HepG2 (cell line): ENCODE data around the gene CCDC117. TPM values are rescaled to one million over a fixed set of nuclear protein-coding genes. Genes with fewer than 3 reads are reported as not detected.

ENCODE experiments used
- ARNT2 ChIP-seq: sonication (generic); formaldehyde crosslinking; IDR thresholded peaks from 2 replicates; pipeline ENCODE4 v1.8.0; 2022; ENCODE audit warnings: mild to moderate bottlenecking, low read depth, missing genetic modification reagents, moderate library complexity
- FOSL1 ChIP-seq: sonication (generic); formaldehyde crosslinking; IDR thresholded peaks from 2 replicates; pipeline ENCODE4 v1.9.0; 2021; ENCODE audit warnings: missing genetic modification reagents, borderline replicate concordance
- FOXP1 ChIP-seq, 2 experiments: fragments of 450-650 bp in 1 of 2; IDR thresholded peaks; 2 replicates each; pipeline ENCODE4 v1.6.1; 2017 to 2018; ENCODE audit warnings: antibody characterized with exemption in 1 of 2
- KAT2B ChIP-seq: fragments of 150-350 bp; IDR thresholded peaks from 2 replicates; pipeline ENCODE4 v1.6.1; 2014; ENCODE audit warnings: low read depth, low read length, borderline replicate concordance
- KDM5A ChIP-seq: fragments of 200-600 bp; sonication (generic); IDR thresholded peaks from 2 replicates; pipeline ENCODE4 v1.7.0; 2018; ENCODE audit warnings: antibody characterized with exemption, mild to moderate bottlenecking, low read length, borderline replicate concordance
- MED8 ChIP-seq: sonication (generic); formaldehyde crosslinking; IDR thresholded peaks from 2 replicates; pipeline ENCODE4 v1.8.1; 2023; ENCODE audit warnings: mild to moderate bottlenecking, missing genetic modification reagents; ENCODE audit not compliant: insufficient replicate concordance
- PRPF4 ChIP-seq: fragments of 200-400 bp; formaldehyde crosslinking; IDR thresholded peaks from 2 replicates; pipeline ENCODE4 v1.6.1; 2016; ENCODE audit warnings: low read length, low read depth; ENCODE audit not compliant: poor library complexity, severe bottlenecking
- RBAK ChIP-seq: sonication (generic); formaldehyde crosslinking; IDR thresholded peaks from 2 replicates; pipeline ENCODE4 v1.5.1; 2020; ENCODE audit warnings: mild to moderate bottlenecking, missing genetic modification reagents
- SALL1 ChIP-seq: sonication (generic); formaldehyde crosslinking; IDR thresholded peaks from 2 replicates; pipeline ENCODE4 v1.8.0; 2022; ENCODE audit warnings: mild to moderate bottlenecking, missing genetic modification reagents
- SATB2 ChIP-seq: sonication (generic); formaldehyde crosslinking; IDR thresholded peaks from 2 replicates; pipeline ENCODE4 v1.5.0; 2020; ENCODE audit warnings: missing genetic modification reagents
- SMAD3 ChIP-seq: sonication (generic); formaldehyde crosslinking; IDR thresholded peaks from 2 replicates; pipeline ENCODE4 v1.4.0; 2020; ENCODE audit warnings: missing genetic modification reagents
- TOPORS ChIP-seq: sonication (generic); formaldehyde crosslinking; IDR thresholded peaks from 2 replicates; pipeline ENCODE4 v1.8.0; 2023; ENCODE audit warnings: mild to moderate bottlenecking, missing genetic modification reagents
- ZBTB21 ChIP-seq: sonication (generic); formaldehyde crosslinking; IDR thresholded peaks from 2 replicates; pipeline ENCODE4 v1.4.0; 2020; ENCODE audit warnings: missing genetic modification reagents
- ZNF205 ChIP-seq: IDR thresholded peaks from 2 replicates; pipeline ENCODE4 v1.6.1; 2018; ENCODE audit warnings: missing biosample characterization, missing genetic modification reagents
- ZNF256 ChIP-seq: sonication (generic); formaldehyde crosslinking; conservative IDR thresholded peaks from 2 replicates; pipeline ENCODE4 v1.4.0; 2020; ENCODE audit warnings: missing genetic modification reagents
- ZNF296 ChIP-seq: sonication (generic); formaldehyde crosslinking; conservative IDR thresholded peaks from 2 replicates; pipeline ENCODE4 v1.5.0; 2020; ENCODE audit warnings: mild to moderate bottlenecking, missing genetic modification reagents
- ZNF577 ChIP-seq: sonication (generic); formaldehyde crosslinking; IDR thresholded peaks from 2 replicates; pipeline ENCODE4 v1.4.0; 2020; ENCODE audit warnings: mild to moderate bottlenecking, low read depth, missing genetic modification reagents, borderline replicate concordance
- ZNF772 ChIP-seq: sonication (generic); formaldehyde crosslinking; IDR thresholded peaks from 2 replicates; pipeline ENCODE4 v1.5.0; 2020; ENCODE audit warnings: mild to moderate bottlenecking, missing genetic modification reagents
- ZSCAN20 ChIP-seq: sonication (generic); formaldehyde crosslinking; IDR thresholded peaks from 2 replicates; pipeline ENCODE4 v1.4.0; 2020; ENCODE audit warnings: missing genetic modification reagents, mild to moderate bottlenecking, borderline replicate concordance
- polyA plus RNA-seq, 8 experiments: library from polyadenylated mRNA; depleted of rRNA in 3 of 8; stranded (reverse) in 7 of 8; unstranded in 1 of 8; fragments of >200 nt; fragmentation: Illumina TruSeq in 4 of 8; extraction: Trizol in 4 of 8; gene quantifications; 2 replicates each; pipeline versions ENCODE4 v1.2.1 to v1.2.3, GENCODE V29; 2011 to 2016; ENCODE audit warnings: low read depth in 4 of 8, missing spikeins in 1 of 8, mixed read lengths in 1 of 8; ENCODE audit not compliant: insufficient read depth in 1 of 8
- total RNA-seq, 5 experiments: library from RNA; depleted of rRNA; stranded (reverse); fragments of >200 nt; fragmentation: Illumina TruSeq; extraction: Trizol; gene quantifications; 2 replicates each; pipeline ENCODE4 v1.2.3, GENCODE V29; 2016; ENCODE audit warnings: low read depth in 1 of 5
- TF ChIP-seq, protein P1 (sequence below): sonication (generic); formaldehyde crosslinking; IDR thresholded peaks from 2 replicates; pipeline ENCODE4 v1.4.0; 2020; ENCODE audit warnings: low read depth, mild to moderate bottlenecking, missing genetic modification reagents
- TF ChIP-seq, protein P2 (sequence below): sonication (generic); formaldehyde crosslinking; IDR thresholded peaks from 2 replicates; pipeline ENCODE4 v1.4.0; 2020; ENCODE audit warnings: mild to moderate bottlenecking, missing genetic modification reagents
- TF ChIP-seq, protein P3 (sequence below): IDR thresholded peaks from 2 replicates; pipeline ENCODE4 v1.6.1; 2012; ENCODE audit warnings: low read length, improper control_type of control experiment
- TF ChIP-seq, protein P4 (sequence below): sonication (generic); formaldehyde crosslinking; IDR thresholded peaks from 2 replicates; pipeline ENCODE4 v1.4.0; 2020; ENCODE audit warnings: mild to moderate bottlenecking, missing genetic modification reagents

The CCDC117 gene
- total and polyA plus RNA-seq, 2 of the 13 experiments (the other 11 are each of a cell fraction or from before 2014, with no cell fraction given) = 12.6 to 34.2 TPM

DNA sequence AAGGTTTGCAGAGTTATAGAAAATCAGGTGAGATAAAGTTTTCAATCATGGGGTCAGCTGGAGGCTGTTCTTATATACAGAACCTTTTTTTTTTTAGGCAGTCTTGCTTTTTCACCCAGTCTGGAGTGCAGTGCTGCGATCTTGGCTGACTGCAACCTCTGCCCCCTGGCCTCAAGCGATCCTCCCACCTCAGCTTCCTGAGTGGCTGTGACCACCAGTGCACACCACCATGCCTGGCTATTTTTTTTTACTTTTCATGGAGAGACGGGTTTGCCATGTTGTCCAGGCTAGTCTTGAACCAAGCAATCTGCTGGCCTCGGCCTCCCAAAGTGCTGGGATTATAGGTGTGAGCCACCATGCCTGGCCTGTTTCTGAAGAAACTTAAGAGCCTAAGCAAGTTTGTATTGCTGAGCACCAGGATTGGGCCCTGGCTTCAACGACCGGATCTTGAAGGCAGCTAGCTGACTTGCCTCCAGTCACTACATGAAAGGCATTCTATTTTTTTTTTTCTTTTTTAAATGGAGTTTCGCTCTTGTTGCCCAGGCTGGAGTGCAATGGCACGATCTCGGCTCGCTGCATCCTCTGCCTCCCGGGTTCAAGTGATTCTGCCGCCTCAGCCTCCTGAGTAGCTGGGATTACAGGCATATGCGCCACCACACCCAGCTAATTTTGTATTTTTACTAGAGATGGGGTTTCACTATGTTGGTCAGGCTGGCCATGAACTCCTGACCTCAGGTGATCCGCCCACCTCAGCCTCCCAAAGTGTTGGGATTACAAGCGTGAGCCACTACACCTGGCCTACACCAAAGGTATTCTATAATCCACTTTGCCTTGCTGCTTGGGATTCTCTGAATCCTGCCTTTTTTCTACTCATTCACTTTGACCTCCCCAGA, 20.2 kb downstream of the CCDC117 start (continued):
- TF ChIP-seq KAT2B (no peak), ZNF205 (no peak), FOXP1 (IDR thresholded peaks at IDR 0.05) (no peak), FOXP1 (CRISPR knock-in tag; IDR thresholded peaks at IDR 0.05) (no peak), PRPF4 (no peak), RBAK (CRISPR knock-in tag) (no peak), ZSCAN20 (no peak), FOSL1 (no peak), ZBTB21 (CRISPR knock-in tag) (no peak), ZNF577 (no peak), ZNF296 (CRISPR knock-in tag) (no peak), SATB2 (CRISPR knock-in tag) (no peak), ZNF772 (CRISPR knock-in tag) (peak; percentile 22; the same call in 1 of the 2 replicates), ZNF256 (CRISPR knock-in tag) (no peak), MED8 (CRISPR knock-in tag) (no peak), SALL1 (CRISPR knock-in tag) (peak; percentile 39), SMAD3 (no peak), KDM5A (no peak), TOPORS (CRISPR knock-in tag) (peak; percentile 66), ARNT2 (no peak)
- TF ChIP-seq, protein P1, sequence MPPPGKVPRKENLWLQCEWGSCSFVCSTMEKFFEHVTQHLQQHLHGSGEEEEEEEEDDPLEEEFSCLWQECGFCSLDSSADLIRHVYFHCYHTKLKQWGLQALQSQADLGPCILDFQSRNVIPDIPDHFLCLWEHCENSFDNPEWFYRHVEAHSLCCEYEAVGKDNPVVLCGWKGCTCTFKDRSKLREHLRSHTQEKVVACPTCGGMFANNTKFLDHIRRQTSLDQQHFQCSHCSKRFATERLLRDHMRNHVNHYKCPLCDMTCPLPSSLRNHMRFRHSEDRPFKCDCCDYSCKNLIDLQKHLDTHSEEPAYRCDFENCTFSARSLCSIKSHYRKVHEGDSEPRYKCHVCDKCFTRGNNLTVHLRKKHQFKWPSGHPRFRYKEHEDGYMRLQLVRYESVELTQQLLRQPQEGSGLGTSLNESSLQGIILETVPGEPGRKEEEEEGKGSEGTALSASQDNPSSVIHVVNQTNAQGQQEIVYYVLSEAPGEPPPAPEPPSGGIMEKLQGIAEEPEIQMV (CRISPR knock-in tag) = no peak
- TF ChIP-seq, protein P2, sequence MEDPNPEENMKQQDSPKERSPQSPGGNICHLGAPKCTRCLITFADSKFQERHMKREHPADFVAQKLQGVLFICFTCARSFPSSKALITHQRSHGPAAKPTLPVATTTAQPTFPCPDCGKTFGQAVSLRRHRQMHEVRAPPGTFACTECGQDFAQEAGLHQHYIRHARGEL (CRISPR knock-in tag) = no peak
- TF ChIP-seq, protein P3, sequence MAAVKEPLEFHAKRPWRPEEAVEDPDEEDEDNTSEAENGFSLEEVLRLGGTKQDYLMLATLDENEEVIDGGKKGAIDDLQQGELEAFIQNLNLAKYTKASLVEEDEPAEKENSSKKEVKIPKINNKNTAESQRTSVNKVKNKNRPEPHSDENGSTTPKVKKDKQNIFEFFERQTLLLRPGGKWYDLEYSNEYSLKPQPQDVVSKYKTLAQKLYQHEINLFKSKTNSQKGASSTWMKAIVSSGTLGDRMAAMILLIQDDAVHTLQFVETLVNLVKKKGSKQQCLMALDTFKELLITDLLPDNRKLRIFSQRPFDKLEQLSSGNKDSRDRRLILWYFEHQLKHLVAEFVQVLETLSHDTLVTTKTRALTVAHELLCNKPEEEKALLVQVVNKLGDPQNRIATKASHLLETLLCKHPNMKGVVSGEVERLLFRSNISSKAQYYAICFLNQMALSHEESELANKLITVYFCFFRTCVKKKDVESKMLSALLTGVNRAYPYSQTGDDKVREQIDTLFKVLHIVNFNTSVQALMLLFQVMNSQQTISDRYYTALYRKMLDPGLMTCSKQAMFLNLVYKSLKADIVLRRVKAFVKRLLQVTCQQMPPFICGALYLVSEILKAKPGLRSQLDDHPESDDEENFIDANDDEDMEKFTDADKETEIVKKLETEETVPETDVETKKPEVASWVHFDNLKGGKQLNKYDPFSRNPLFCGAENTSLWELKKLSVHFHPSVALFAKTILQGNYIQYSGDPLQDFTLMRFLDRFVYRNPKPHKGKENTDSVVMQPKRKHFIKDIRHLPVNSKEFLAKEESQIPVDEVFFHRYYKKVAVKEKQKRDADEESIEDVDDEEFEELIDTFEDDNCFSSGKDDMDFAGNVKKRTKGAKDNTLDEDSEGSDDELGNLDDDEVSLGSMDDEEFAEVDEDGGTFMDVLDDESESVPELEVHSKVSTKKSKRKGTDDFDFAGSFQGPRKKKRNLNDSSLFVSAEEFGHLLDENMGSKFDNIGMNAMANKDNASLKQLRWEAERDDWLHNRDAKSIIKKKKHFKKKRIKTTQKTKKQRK = no peak
- TF ChIP-seq, protein P4, sequence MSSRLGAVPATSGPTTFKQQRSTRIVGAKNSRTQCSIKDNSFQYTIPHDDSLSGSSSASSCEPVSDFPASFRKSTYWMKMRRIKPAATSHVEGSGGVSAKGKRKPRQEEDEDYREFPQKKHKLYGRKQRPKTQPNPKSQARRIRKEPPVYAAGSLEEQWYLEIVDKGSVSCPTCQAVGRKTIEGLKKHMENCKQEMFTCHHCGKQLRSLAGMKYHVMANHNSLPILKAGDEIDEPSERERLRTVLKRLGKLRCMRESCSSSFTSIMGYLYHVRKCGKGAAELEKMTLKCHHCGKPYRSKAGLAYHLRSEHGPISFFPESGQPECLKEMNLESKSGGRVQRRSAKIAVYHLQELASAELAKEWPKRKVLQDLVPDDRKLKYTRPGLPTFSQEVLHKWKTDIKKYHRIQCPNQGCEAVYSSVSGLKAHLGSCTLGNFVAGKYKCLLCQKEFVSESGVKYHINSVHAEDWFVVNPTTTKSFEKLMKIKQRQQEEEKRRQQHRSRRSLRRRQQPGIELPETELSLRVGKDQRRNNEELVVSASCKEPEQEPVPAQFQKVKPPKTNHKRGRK (CRISPR knock-in tag) = no peak
